Activated effector memory CD4-positive, alpha-beta T cell treated with anti-CD3 and anti-CD28 coated beads, Interleukin-2, amount 50 U/mL, for 16 hours (primary cell): ENCODE results near the gene SNAI3.

ENCODE experiments used
- DNase-seq: peaks from one replicate; pipeline ENCODE4 v3.0.0-alpha.2; 2020

SNAI3 gene

DNA sequence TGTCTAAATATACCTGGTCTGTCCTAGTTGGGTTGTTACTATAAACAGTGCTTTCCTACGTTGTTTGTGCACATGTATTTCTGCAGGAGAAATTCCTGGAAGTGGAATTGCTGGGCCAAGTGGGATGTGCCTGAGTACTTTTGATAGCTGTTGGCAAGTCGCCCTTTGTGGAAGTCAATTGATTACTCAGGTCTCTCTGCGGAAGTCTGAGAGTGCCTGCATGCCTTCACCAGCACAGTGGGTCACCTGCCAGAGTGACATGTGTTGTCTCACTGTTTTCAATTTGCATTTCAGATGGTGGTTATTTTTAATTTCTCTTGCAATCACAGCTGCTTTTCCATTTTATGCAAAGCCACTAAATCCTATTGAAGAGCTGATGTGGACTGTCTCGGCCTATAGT lies 21.2 kb downstream of the SNAI3 start:
- no peak for DNase-seq

DNA sequence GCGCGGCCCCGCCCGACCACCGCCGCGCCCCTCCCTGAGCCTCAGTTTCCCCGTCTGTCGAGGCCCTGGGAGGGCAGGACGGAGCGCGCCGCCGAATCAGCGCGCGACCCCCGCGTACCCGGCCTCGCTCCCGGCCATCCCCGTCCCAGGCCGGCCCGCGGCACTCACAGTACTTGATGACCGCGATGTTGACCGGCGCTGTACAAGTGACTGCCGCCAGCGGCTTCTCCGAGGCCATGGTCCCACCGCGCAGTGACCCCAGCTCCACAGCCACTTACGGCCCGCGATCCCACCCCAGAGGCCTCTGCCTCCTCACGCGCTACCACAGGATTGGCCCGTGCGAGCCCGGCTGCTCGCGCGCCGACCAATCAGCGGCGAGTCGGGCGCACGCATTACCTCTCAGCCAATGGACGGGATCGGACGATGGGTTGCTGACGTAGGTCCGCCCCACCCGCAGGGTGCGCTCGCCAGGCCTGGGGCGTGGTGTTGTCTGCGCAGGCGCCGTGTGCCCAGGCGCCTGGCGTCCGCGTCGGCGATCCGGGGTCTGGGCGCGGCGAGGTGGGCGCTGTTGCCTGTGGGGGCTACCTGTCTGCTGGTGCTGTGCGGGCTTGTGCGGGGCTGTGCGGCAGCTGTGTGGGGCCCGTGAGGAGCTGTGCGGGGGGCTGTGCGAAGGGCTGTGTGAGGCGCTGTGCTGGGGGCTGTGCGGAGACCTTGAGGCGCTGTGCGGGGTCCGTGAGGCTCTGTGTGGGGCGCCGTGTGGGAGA lies 23.3 kb downstream of the SNAI3 start, which contains the start of gene MVD:
Gene MVD, minus strand, starts transcription at position 249 of the 764 bp plus-strand sequence. Its CDS starts 11 bp downstream, at position 238.
- peak; percentile 98 for DNase-seq

DNA sequence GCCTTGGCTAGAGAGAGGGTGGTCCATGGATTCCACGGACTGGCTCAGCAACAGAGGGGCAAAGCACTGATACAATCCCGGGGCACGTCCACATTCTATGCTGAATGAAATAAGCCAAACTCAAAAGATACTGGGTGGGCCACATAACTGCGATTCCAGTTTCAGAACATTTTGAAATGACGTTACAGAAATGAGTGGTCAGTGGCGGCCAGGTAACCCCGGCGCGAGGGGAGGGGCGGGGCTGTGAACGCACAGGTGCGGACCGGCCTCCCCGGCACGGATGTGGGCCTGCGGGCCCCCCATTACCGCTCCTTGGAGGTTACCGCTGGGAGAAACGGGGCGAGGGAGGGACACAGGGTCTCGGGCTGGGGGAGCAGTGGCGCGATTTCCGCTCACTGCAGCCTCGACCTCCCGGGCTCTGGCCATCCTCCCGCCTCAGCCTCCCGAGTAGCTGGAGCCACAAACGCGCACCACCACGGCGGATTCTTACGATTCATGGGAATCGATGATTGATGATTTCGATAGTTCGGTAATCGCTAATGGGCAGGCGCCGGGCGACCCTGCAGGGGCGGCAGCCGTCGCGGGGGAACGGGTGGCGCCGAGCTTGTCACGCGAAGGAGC lies 24.0 kb downstream of the SNAI3 start:
- DNase-seq: no peak

DNA sequence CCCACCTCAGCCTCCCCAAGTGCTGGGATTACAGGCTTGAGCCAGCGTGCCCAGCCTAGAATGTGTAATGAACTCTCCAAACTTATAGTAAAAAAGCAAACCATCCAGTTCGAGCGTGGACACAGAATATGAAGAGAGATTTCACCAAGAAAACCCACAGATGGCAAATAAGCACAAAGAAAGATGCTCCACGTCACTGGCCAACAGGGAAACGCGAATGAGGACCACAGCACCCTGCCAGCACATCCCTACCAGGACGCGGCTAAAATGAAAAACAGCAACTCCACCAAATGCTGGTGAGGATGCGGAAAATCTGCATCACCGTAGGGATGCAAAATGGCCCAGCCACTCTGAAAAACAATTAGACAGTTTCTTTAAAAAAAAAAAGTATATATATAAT lies 24.8 kb downstream of the SNAI3 start:
- no peak for DNase-seq

DNA sequence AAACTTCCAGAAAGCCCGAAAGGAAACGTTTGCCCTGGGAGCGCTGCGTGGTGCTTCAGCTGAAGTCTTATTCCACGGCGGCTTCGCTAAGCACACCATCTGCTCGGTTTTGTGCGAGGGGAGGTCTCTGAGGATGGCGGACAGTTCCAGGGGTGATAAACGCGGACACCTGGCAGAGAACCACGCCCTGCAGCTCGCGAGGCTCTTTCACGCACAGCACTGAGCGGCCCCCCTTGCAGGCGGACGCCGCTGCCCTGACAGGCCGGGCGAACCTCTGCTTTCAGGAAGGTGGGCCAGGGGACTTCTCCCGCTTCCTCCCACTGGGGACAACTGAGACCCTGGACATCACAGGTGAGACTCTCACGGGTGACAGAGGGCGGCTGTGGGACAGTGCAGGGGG lies 27.1 kb downstream of the SNAI3 start:
- no peak for DNase-seq

DNA sequence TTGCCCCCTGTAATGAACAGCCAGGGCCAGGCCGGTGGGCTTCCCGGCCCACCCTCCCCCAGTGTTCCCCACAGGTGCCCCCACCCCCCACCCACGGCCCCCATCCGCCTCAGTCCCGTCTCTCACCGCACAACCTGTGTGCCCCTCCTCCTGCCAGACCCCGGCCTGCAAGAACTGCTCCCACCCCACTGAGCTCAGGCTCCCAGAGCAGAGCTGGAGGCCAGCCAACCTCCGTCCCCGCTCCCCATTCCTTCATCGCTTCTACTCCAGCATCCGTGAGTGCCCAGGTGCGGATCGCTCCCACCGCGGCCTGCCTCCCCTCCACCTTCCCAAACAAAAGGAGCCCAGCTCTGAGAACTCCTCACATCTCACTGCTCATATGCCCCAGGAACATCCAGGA lies 27.6 kb downstream of the SNAI3 start:
- no peak for DNase-seq

DNA sequence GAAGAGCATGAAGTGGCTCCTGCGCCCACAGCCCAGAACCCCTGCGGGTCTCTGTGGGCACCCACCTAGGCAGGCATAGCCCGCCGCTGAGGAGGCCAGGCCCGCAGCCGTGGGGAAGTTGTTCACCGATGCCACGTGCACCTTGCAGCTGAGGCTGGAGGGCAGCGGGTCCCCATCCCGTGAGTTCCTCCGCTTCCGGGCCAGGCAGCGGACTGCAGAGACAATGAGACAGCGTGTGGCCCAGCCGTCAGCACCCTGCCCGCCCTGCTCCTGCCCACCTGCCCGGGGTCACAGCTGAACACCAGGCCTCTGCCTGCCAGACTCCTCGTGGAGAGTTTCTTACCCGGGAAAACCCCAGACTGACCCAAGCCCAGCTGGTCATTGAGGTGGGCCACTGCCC lies 28.9 kb downstream of the SNAI3 start:
- no peak for DNase-seq

DNA sequence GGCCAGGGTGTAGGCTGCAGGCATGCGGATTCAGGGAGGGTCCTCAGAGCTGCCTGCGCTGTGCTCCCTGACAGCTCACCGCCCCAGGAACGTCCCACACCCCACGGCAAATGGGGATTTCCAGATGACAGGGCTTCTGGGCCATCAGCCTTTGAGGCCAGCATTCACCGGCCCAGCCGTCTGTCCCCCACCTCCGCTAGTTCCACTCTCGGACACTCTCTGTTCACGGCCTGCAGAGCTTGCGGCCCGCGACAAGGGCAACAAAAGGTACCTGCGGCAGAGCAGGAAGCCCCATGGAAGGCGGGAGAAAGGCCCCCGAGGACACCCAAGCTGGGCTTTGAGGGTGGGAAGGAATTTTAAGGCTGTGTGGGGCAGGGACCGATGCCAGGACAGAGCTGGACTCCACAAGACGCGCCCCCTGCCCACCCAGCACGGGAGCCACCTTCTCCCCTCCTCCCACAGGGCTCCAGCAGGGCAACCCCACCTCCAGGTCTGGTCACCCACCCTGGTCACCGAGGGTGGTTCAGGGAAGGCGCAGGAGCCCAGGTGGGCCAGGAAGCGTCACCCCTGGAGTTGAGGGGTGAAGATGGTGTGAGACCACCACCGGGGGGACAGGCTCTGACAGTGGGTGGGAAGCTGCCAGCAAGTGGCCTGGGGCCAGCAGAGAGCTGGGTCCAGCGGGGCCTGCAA lies 29.9 kb downstream of the SNAI3 start:
- no peak for DNase-seq

DNA sequence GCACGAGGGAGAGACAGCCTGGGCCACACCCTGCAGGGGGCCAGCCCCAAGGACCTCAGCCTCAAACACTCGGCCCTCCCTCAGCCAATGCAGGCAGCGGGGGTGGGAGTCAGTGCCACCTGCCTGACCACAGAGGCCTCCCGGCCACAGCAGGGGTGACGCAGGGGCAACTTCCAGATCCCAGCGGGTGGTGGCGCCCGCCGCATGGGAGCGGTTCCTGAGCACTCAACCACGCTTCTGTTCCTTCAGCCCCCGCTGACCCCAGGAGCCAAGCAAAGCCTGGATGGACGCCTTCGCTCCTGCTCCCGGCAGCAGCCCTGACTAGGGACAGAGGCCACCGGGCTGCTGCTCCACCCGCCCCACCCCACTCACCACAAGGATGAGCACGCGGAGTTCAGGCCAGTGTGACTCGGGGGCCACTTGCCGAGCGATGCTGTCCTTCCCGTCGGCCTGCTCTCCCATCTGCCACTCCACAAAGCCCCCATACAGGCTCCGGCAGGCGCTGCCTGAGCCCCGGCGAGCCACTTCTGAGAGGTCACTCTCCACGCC lies 30.5 kb downstream of the SNAI3 start:
- DNase-seq: no peak

DNA sequence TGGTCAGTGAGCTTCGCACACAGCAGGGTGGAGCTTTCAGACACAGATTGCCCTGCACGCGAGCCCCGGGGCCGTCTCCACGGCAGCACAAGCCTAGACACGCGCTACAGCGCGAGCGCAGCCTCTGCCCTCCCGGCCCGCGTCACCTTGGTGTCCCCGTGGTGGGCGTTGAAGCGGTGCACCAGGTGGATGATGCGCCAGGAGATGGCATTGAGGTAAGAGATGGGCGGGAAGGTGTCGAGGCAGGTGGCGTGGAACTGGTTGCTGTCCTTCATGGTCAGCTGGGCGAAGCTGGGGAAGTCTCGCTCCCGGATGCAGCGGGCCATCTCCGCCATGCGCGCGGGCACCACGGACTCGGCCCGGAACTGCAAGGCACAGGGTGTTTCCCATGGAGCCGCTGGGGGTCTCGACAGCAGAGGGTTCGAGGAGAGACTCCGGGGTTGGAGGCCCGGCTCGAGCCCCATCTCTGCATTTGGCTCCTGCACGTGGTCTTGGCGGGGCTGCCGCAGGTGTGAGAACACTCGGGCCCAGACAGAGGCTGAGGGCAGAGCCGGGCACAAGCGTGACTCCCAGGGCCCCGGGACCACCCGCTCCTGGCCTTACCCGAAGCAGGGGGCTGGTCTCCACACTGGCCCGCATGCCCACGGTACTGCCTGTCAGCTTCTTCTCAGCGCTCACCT lies 31.1 kb downstream of the SNAI3 start:
- DNase-seq: no peak

DNA sequence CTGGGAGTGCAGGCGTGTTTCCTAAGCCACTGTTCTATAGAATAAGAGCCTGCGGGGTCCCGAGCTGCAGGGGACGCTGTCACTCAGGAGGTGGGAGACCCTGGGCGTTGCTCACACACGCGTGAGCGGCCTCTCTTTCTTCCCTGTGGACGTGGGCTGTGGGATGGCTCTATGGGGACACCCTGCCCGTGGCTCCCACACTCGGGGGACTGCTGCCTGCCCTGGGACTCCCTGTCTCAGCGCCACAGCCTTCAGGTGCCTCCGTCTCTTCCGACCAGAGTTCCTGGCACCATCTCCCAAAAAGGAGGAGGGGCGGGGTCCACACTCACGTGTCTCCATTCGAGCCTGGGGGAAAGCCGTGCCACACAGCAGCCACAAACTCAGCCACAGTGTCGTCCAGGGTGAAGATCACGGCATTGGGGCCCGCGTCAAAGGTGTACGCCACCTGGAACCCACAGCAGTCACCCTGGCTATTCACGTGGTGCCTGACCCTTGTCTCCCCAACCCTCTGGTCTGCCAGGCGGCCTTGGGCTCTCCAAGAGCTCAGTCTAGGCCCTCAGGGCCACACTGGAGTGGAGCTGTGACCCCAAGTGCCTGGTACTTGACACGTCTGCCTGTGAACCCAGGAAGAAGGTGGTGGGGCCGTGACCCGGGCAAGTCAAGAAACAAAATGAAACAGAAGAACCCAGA lies 31.8 kb downstream of the SNAI3 start:
- no peak for DNase-seq

DNA sequence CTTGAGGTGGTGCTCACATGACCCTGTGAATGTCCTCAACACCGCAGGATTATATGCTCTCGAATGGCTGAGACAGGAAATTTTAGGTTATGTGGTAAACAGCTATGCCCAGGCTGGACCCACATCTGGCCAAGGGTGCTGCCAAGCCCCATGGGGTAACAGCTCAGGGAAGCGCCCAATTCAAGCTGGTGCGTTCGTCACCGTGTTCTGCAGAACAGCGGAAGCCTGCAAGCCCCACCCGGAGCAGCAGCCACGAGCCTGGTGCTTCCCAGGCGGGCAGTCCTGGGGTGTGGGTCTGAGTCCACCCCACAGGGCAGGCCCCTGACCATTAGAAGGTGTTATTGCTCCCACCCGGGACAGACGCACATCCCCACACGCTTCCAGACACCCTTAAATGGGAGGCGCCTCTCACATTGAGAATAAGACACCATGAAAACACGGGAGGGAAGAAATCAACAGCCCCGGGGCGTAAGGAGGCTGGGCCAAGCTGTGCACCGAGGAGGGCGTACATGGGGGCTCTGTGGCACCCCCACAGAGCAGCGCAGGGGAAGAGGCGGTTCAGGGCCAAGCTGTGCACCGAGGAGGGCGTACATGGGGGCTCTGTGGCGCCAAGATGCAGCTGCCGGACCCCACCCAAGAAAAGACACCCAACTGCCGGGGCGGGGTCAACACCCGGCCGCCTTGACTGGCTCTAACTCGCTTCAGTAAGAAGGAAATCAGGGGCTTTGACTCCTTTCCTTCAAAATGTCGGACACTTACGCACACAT lies 32.5 kb downstream of the SNAI3 start:
- DNase-seq: no peak

DNA sequence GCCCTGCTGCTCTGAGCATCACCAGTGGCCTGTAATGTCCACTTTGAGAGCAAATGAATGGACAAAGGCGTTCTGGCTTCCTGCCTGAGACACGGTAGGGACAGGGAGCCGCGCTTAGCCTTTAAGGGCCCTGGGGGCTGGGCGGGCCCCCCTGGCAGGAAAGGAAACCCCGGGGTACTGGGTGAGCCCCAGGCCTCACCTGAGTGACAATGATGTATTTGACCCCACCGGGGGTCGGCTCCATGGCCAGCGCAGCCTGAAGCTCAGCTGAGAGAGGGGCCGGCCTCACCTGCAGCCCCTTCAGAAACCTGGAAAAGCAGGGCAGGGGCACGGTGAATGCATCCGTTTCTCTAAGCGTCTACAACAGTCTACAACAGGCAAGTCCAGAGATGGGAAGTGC lies 33.2 kb downstream of the SNAI3 start:
- DNase-seq: no peak

DNA sequence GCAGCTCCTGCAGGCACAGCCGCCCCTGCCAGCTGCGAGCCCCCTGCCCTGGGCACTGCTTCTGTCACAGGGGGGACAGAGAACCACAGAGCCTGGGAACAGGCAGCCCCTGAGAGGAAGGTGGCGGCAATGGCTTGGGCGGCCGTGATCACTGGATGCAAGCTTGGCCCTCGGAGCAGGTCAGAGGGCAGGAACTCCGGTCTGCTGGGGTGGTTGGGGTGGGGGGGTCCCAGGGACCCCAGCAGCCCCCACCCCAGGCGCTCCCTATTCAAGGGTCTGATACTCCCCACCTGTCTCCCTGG lies 33.6 kb downstream of the SNAI3 start:
- DNase-seq: no peak

DNA sequence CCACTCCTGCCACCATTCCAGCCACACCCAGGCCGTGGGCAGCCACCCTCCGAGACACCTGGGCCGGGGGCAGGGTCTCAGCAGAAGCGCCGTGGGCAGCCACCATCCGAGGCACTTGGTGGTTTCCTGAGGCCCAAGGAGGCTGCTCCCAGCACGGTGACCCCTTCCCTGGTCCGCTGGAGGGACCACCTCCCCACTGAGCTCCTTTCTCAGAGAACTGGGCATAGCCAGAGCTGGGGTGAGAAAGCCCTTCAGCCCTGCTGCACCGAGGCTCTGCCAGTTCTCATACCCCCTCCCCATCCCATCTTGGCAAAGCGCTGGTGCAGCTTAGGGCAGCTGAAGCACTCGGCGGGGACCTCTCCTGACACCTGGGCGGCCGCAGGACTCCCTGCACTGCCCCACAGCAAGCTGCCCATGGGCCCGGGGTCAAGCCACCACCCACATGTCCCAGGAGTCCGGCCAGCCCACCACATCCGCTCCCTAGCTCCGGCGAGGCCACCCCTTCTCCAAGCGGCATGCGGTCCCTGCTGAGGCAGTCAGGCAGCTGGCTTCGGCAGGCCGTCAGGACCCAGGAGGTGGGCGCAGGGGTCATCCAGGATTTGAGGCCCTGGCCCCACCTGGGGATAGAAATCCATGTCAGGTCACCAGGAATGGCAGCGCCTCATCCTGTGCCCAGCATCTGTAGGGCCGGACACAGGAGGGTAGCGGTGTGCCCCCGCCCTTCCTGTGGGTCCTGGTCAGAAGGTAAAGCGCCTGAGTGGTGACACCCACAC lies 34.1 kb downstream of the SNAI3 start:
- DNase-seq: no peak

DNA sequence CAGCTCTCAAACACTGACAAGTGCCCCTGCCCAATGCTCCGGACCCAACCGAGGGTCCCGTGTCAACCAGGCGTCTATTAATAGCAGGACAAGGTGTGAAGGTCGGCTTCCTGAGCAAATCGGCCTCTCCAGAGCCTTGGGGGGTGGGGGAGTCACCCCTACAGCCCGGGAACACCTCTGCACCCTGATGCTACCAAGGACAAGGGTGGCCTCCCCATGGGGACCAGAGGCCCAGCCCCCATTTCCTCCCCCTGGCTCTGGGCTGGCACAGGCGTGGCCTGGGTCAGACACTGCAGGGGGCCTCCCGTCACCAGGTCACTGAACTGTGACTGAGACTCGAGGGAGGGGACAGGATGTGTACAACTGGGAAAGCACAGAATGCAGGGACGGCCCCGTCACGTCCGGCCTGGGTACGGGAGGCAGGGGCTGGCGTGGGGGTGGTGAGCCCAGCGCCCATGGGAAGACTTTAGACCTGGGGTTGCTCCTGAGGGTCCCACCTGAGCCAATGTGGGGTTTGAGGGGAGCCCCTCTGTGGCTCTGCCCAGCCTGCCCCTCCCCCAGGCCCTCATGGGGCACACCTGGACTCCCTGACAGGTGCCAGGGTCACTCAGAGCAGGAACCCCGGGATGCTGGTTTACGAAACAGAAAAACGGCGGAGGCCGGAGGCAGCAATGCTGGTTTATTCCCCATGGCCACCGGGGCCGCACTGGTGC lies 34.9 kb downstream of the SNAI3 start:
- peak; percentile 89 for DNase-seq

DNA sequence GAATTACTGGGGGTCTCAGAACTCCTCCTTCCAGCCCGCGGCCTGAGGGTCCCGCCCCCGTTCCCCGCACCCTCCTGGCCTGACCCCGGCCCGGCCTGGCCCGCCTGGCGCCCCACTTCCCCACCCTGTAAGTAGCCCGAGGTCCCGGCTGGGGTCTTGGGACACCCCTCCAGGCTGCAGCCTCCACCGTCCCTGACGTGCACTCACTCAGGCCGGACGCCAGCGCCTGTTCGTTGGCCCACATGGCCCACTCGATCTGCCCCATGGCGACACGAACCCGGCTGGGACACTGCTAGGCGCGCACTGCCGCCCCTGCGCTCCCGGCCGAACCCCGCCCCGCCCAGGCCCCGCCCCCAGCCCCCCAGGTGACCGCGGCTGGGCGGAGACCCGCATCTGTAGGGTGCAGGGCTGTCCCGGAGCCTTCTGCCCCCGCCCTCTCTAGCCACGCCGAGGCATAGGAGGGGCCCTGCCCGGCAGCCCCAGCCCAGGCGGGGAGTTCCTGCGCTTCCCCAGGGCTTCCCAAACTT lies 35.5 kb downstream of the SNAI3 start, which contains the start of gene CYBA:
Gene CYBA, minus strand, starts transcription at position 305 of the 527 bp plus-strand sequence. Its CDS starts 40 bp downstream, at position 265.
- peak; percentile 92 for DNase-seq

DNA sequence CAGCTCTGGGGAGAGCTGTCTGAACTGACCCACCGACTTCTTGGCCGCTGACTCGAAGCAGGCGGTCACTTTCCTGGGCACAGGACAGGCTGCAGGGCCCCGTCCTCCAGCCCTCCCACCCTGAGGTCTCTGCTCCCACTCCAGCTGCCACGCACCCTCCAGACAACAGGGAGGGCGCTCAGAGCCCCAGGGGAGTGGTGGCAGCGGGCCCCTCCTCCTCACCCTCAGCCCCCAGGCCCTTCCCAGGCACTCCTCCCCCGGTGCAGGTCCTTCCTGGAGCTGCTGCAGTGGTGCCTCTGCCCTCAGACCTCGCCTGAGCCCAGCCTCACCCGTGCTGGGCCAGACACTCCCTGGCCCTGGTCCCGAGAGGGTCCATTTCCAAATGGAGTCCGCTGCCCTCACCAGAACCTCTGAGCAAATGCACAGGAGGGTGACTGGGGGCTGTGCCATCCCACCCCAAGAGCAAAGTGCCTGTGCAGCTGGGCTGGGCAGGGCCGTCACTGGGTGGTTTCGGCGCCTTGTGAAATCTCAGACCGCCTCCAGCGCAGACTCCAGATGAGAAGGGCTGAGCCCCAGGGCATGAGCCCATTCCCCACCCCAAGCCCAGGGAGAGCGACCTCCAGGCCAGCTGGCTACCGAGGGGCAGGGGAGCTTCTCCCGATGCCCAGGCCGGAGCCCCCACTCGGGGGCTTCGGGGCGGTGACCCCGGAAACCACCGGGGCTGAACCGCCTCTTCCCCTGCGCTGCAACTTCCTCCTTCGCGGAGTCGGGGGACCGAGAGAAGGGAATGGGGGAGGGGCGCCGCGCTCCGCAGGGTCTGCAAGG lies 36.2 kb downstream of the SNAI3 start:
- DNase-seq: peak; percentile 77
